ENCODE measurements around the gene GAL3ST1. TPM values are rescaled to one million over a fixed set of nuclear protein-coding genes. Genes with fewer than 3 reads are reported as not detected.

The GAL3ST1 gene
- total and polyA plus RNA-seq, 4 experiments from 2014 or later: 0.48 to 2.8 (median 1.4) TPM; not detected in 1

GRCh38 chr22:30506507-30506968 is 67.9 kb downstream of the GAL3ST1 start:
- Histone ChIP-seq H3K27ac (ENCODE audit: low read depth, low read length) (no peak overlapping the region), H3K9me3 (ENCODE audit: control insufficient read depth in 1 of 2, low read length in 2 of 2) (no peaks in the 10 kb centered on the region), H3K36me3 (ENCODE audit: insufficient read depth, low read length) (no peaks in the 10 kb centered on the region), H3K4me1 (ENCODE audit: insufficient read depth, low read length) (no peaks in the 10 kb centered on the region), H3K27me3 (ENCODE audit: insufficient read depth, low read length) (peaks cover 5% of the 10 kb centered on the region), H3K4me3 (ENCODE audit: low read length in 2 of 2) (no peak overlapping the region)
- H3K27me3 Mint-ChIP-seq: peaks cover 21 to 22% of the 10 kb centered on the region in 2 donors
- ChIA-PET CTCF (ENCODE audit: partially characterized antibody) (no interaction called here), POLR2A (ENCODE audit: partially characterized antibody) (no interaction called here)
- no peaks in the 10 kb centered on the region for H3K36me3 Mint-ChIP-seq
- peaks cover 0 to 1% (median 0%) of the 10 kb centered on the region in 4 donors for H3K4me1 Mint-ChIP-seq
- DNase-seq: no peak
- no peak overlapping the region for H3K27ac Mint-ChIP-seq
- H3K4me3 Mint-ChIP-seq: no peak overlapping the region
- no peaks in the 10 kb centered on the region for H3K9me3 Mint-ChIP-seq
- intact Hi-C loops (cut with micrococcal nuclease): no loop called here

Other genes with a start within 250 kb of the GAL3ST1 start
- 10 to 100 TPM; 62.2 to 76.8 TPM for gene TBC1D10A, start 247.7 kb downstream of the GAL3ST1 start, total RNA-seq
- gene TBC1D10A, start 247.7 kb downstream of the GAL3ST1 start, polyA plus RNA-seq: 10 to 100 TPM; 60.6 to 61.6 TPM
- gene SF3A1, start 217.8 kb downstream of the GAL3ST1 start, total RNA-seq: 100 to 1,000 TPM; 279 to 301 TPM
- gene SF3A1, start 217.8 kb downstream of the GAL3ST1 start, polyA plus RNA-seq: 100 to 1,000 TPM in 1 of 2 donors, 10 to 100 TPM in 1; 44.0 to 155 TPM
- 1 to 10 TPM; 2.1 to 3.0 TPM for gene CCDC157, start 217.7 kb downstream of the GAL3ST1 start, total RNA-seq
- gene CCDC157, start 217.7 kb downstream of the GAL3ST1 start, polyA plus RNA-seq: 1 to 10 TPM in 1 of 2 donors, under 1 TPM in 1; 0.38 to 3.9 TPM
- gene RNF215, start 187.3 kb downstream of the GAL3ST1 start, total RNA-seq: 1 to 10 TPM; 6.1 to 6.6 TPM
- gene RNF215, start 187.3 kb downstream of the GAL3ST1 start, polyA plus RNA-seq: under 1 TPM; 0.29 to 0.53 TPM
- 1 to 10 TPM; 6.0 to 8.6 TPM for gene SEC14L2, start 177.6 kb downstream of the GAL3ST1 start, total RNA-seq
- 10 to 100 TPM in 1 of 2 donors, 1 to 10 TPM in 1; 9.7 to 13.8 TPM for gene SEC14L2, start 177.6 kb downstream of the GAL3ST1 start, polyA plus RNA-seq
- 10 to 100 TPM; 13.5 to 15.7 TPM for gene MTFP1, start 148.9 kb downstream of the GAL3ST1 start, total RNA-seq
- gene MTFP1, start 148.9 kb downstream of the GAL3ST1 start, polyA plus RNA-seq: 10 to 100 TPM; 31.1 to 47.4 TPM
- not detected for gene SEC14L3, start 102.6 kb downstream of the GAL3ST1 start, total RNA-seq
- not detected for gene SEC14L3, start 102.6 kb downstream of the GAL3ST1 start, polyA plus RNA-seq
- gene SEC14L4, start 69.0 kb downstream of the GAL3ST1 start, total RNA-seq: not detected
- gene SEC14L4, start 69.0 kb downstream of the GAL3ST1 start, polyA plus RNA-seq: not detected
- not detected for gene SEC14L6, start 27.9 kb downstream of the GAL3ST1 start, total RNA-seq
- not detected for gene SEC14L6, start 27.9 kb downstream of the GAL3ST1 start, polyA plus RNA-seq
- 10 to 100 TPM; 50.1 to 51.6 TPM for gene PES1, start 17.2 kb upstream of the GAL3ST1 start, total RNA-seq
- 10 to 100 TPM; 41.3 to 48.7 TPM for gene PES1, start 17.2 kb upstream of the GAL3ST1 start, polyA plus RNA-seq
- gene TCN2, start 32.5 kb upstream of the GAL3ST1 start, total RNA-seq: 1 to 10 TPM in 1 of 2 experiments, under 1 TPM in 1; 0.93 to 1.2 TPM
- 1 to 10 TPM; 1.1 to 2.3 TPM for gene TCN2, start 32.5 kb upstream of the GAL3ST1 start, polyA plus RNA-seq
- 1 to 10 TPM; 2.9 to 3.0 TPM for gene SLC35E4, start 61.1 kb upstream of the GAL3ST1 start, total RNA-seq
- gene SLC35E4, start 61.1 kb upstream of the GAL3ST1 start, polyA plus RNA-seq: under 1 TPM; 0.61 to 1.00 TPM
- gene DUSP18, start 93.2 kb upstream of the GAL3ST1 start, total RNA-seq: 10 to 100 TPM; 16.8 to 16.9 TPM
- 10 to 100 TPM; 12.4 to 14.4 TPM for gene DUSP18, start 93.2 kb upstream of the GAL3ST1 start, polyA plus RNA-seq
- 1 to 10 TPM; 1.1 to 1.3 TPM for gene OSBP2, start 120.2 kb upstream of the GAL3ST1 start, total RNA-seq
- under 1 TPM; 0.39 to 0.44 TPM for gene OSBP2, start 120.2 kb upstream of the GAL3ST1 start, polyA plus RNA-seq